Activated T-cell treated with anti-CD3 and anti-CD28 coated beads, Interleukin-2, amount 50 U/mL, for 72 hours (primary cell): ENCODE data around the gene CHMP2B. TPM values are rescaled to one million over a fixed set of nuclear protein-coding genes. Genes with fewer than 3 reads are reported as not detected.

Experiments used
- ATAC-seq, 2 donors: fragments of 150-1000 bp; cut with Tn5 transposase; replicated peaks in 1 of 2; 2 replicates each; pipeline ENCODE4 v1.10.0; 2021; ENCODE audit warnings: moderate library complexity in 2 of 2, mild to moderate bottlenecking in 1 of 2
- DNase-seq, 2 donors: peaks; one replicate each; pipeline ENCODE4 v3.0.0; 2021 to 2022; ENCODE audit warnings: mixed read lengths in 1 of 2
- H3K27ac Mint-ChIP-seq: one replicate; pipeline ENCODE4 v1.8.0; 2022; ENCODE audit warnings: mild to moderate bottlenecking, moderate library complexity, mixed read lengths
- H3K27me3 Mint-ChIP-seq: one replicate; pipeline ENCODE4 v1.8.0; 2022; ENCODE audit warnings: low read depth, mixed read lengths
- H3K36me3 Mint-ChIP-seq, 2 donors: one replicate each; pipeline ENCODE4 v1.8.0; 2022; ENCODE audit warnings: mixed read lengths in 2 of 2, mild to moderate bottlenecking in 1 of 2; ENCODE audit not compliant: insufficient read depth in 2 of 2
- H3K4me1 Mint-ChIP-seq: one replicate; pipeline ENCODE4 v1.8.0; 2022; ENCODE audit warnings: low read depth, mixed read lengths
- H3K4me3 Mint-ChIP-seq, 2 donors: one replicate each; pipeline ENCODE4 v1.8.0; 2022; ENCODE audit warnings: mild to moderate bottlenecking in 2 of 2, mixed read lengths in 2 of 2, moderate library complexity in 2 of 2
- H3K9me3 Mint-ChIP-seq, 2 donors: one replicate each; pipeline ENCODE4 v1.8.0; 2022; ENCODE audit warnings: mixed read lengths in 2 of 2
- total RNA-seq, 2 donors: library from RNA; stranded (reverse); gene quantifications; one replicate each; pipeline ENCODE4 v1.2.3, GENCODE V29; 2022

Gene CHMP2B
- total RNA-seq = 10 to 100 TPM; 22.5 to 25.4 TPM

- Mint-ChIP-seq H3K27me3 (peaks cover 13% of the 10 kb centered on the region), H3K4me1 (peaks cover 29% of the 10 kb centered on the region), H3K9me3 (peaks cover 1 to 2% of the 10 kb centered on the region in 2 donors), H3K4me3 (peak within 1 kb of the TSS; percentile 99), H3K36me3 (peaks cover 7 to 9% of the 10 kb centered on the region in 2 donors), H3K27ac (peak within 1 kb of the TSS; percentile 98)
- ATAC-seq (peak; percentile 94 to 95), DNase-seq (peak; percentile 90)
Measured at GRCh38 chr3:87227104-87227834, at the start of gene CHMP2B. TSS of gene CHMP2B (plus strand) at chr3:87227309. CDS start at chr3:87227523, 214 bp downstream.

GRCh38 chr3:87179642-87180041 lies 47.5 kb upstream of the CHMP2B start:
- Mint-ChIP-seq H3K36me3 (no peaks in the 10 kb centered on the region), H3K27ac (no peak overlapping the region), H3K27me3 (peaks cover 9% of the 10 kb centered on the region), H3K4me3 (no peak overlapping the region), H3K9me3 (peaks cover 0 to 2% of the 10 kb centered on the region in 2 donors), H3K4me1 (no peaks in the 10 kb centered on the region)
- ATAC-seq = no peak
- DNase-seq = no peak

- no peak overlapping the region for H3K27ac Mint-ChIP-seq
- peaks cover 0 to 2% of the 10 kb centered on the region in 2 donors for H3K9me3 Mint-ChIP-seq
- H3K4me3 Mint-ChIP-seq = no peak overlapping the region
- H3K36me3 Mint-ChIP-seq = no peaks in the 10 kb centered on the region
- H3K27me3 Mint-ChIP-seq = peaks cover 9% of the 10 kb centered on the region
- no peaks in the 10 kb centered on the region for H3K4me1 Mint-ChIP-seq
- DNase-seq (no peak), ATAC-seq (no peak)
Measured at GRCh38 chr3:87181551-87181950, 45.6 kb upstream of the CHMP2B start.

GRCh38 chr3:87182023-87182422 lies 45.1 kb upstream of the CHMP2B start:
- H3K27ac Mint-ChIP-seq = no peak overlapping the region
- no peaks in the 10 kb centered on the region for H3K36me3 Mint-ChIP-seq
- H3K4me3 Mint-ChIP-seq = no peak overlapping the region
- H3K4me1 Mint-ChIP-seq = no peaks in the 10 kb centered on the region
- ATAC-seq = no peak
- H3K9me3 Mint-ChIP-seq = peaks cover 0 to 2% of the 10 kb centered on the region in 2 donors
- no peak for DNase-seq
- H3K27me3 Mint-ChIP-seq = peaks cover 14% of the 10 kb centered on the region

GRCh38 chr3:87186608-87187159 lies 40.4 kb upstream of the CHMP2B start:
- Mint-ChIP-seq H3K4me3 (no peak overlapping the region), H3K27ac (no peak overlapping the region), H3K27me3 (peaks cover 16% of the 10 kb centered on the region), H3K9me3 (no peaks in the 10 kb centered on the region), H3K36me3 (no peaks in the 10 kb centered on the region), H3K4me1 (no peaks in the 10 kb centered on the region)
- ATAC-seq (no peak), DNase-seq (no peak)

GRCh38 chr3:87191175-87191574 lies 35.9 kb upstream of the CHMP2B start:
- ATAC-seq (no peak), DNase-seq (no peak)
- no peak overlapping the region for H3K27ac Mint-ChIP-seq
- H3K4me3 Mint-ChIP-seq = no peak overlapping the region
- no peaks in the 10 kb centered on the region for H3K4me1 Mint-ChIP-seq
- peaks cover 7% of the 10 kb centered on the region for H3K27me3 Mint-ChIP-seq
- H3K9me3 Mint-ChIP-seq = peaks cover 2 to 6% of the 10 kb centered on the region in 2 donors
- peaks cover 4% of the 10 kb centered on the region in 2 donors for H3K36me3 Mint-ChIP-seq

GRCh38 chr3:87191641-87192040 lies 35.5 kb upstream of the CHMP2B start:
- Mint-ChIP-seq H3K36me3 (peaks cover 4% of the 10 kb centered on the region in 2 donors), H3K4me3 (no peak overlapping the region), H3K9me3 (peaks cover 4 to 7% of the 10 kb centered on the region in 2 donors), H3K4me1 (no peaks in the 10 kb centered on the region), H3K27ac (no peak overlapping the region), H3K27me3 (peaks cover 6% of the 10 kb centered on the region)
- DNase-seq (no peak), ATAC-seq (no peak)

- Mint-ChIP-seq H3K4me3 (no peak overlapping the region), H3K27me3 (peaks cover 5% of the 10 kb centered on the region), H3K4me1 (no peaks in the 10 kb centered on the region), H3K9me3 (peaks cover 7% of the 10 kb centered on the region in 2 donors), H3K27ac (no peak overlapping the region), H3K36me3 (peaks cover 4 to 6% of the 10 kb centered on the region in 2 donors)
- ATAC-seq = no peak
- no peak for DNase-seq
Measured at GRCh38 chr3:87196879-87197278, 30.2 kb upstream of the CHMP2B start.

GRCh38 chr3:87197531-87197930 lies 29.6 kb upstream of the CHMP2B start:
- no peak for DNase-seq

GRCh38 chr3:87198774-87199173 lies 28.3 kb upstream of the CHMP2B start:
- H3K36me3 Mint-ChIP-seq = peaks cover 4 to 6% of the 10 kb centered on the region in 2 donors
- DNase-seq (no peak), ATAC-seq (no peak)
- peaks cover 5% of the 10 kb centered on the region for H3K27me3 Mint-ChIP-seq
- H3K9me3 Mint-ChIP-seq = peaks cover 7% of the 10 kb centered on the region in 2 donors
- H3K4me1 Mint-ChIP-seq = no peaks in the 10 kb centered on the region
- H3K4me3 Mint-ChIP-seq = no peak overlapping the region
- H3K27ac Mint-ChIP-seq = no peak overlapping the region

More at GRCh38 chr3:87197531-87197930, 29.6 kb upstream of the CHMP2B start:
- Mint-ChIP-seq H3K27me3 (peaks cover 5% of the 10 kb centered on the region), H3K4me1 (no peaks in the 10 kb centered on the region), H3K27ac (no peak overlapping the region), H3K4me3 (no peak overlapping the region), H3K36me3 (peaks cover 4 to 6% of the 10 kb centered on the region in 2 donors), H3K9me3 (peaks cover 7% of the 10 kb centered on the region in 2 donors)
- no peak for ATAC-seq

GRCh38 chr3:87199628-87200027 lies 27.5 kb upstream of the CHMP2B start:
- H3K4me3 Mint-ChIP-seq = no peak overlapping the region
- peaks cover 7% of the 10 kb centered on the region in 2 donors for H3K9me3 Mint-ChIP-seq
- ATAC-seq (no peak), DNase-seq (no peak)
- peaks cover 4 to 6% of the 10 kb centered on the region in 2 donors for H3K36me3 Mint-ChIP-seq
- peaks cover 5% of the 10 kb centered on the region for H3K27me3 Mint-ChIP-seq
- H3K27ac Mint-ChIP-seq = no peak overlapping the region
- no peaks in the 10 kb centered on the region for H3K4me1 Mint-ChIP-seq

- ATAC-seq = no peak
- peaks cover 5% of the 10 kb centered on the region in 2 donors for H3K9me3 Mint-ChIP-seq
- H3K4me3 Mint-ChIP-seq = no peak overlapping the region
- peaks cover 5% of the 10 kb centered on the region for H3K27me3 Mint-ChIP-seq
- H3K4me1 Mint-ChIP-seq = no peaks in the 10 kb centered on the region
- no peak for DNase-seq
- no peak overlapping the region for H3K27ac Mint-ChIP-seq
- H3K36me3 Mint-ChIP-seq = peaks cover 3 to 5% of the 10 kb centered on the region in 2 donors
Measured at GRCh38 chr3:87200060-87200647, 27.0 kb upstream of the CHMP2B start.

- H3K4me3 Mint-ChIP-seq = no peak overlapping the region
- ATAC-seq = no peak
- H3K27me3 Mint-ChIP-seq = peaks cover 12% of the 10 kb centered on the region
- H3K4me1 Mint-ChIP-seq = no peaks in the 10 kb centered on the region
- no peak overlapping the region for H3K27ac Mint-ChIP-seq
- peaks cover 0 to 3% of the 10 kb centered on the region in 2 donors for H3K9me3 Mint-ChIP-seq
- H3K36me3 Mint-ChIP-seq = peaks cover 0 to 1% of the 10 kb centered on the region in 2 donors
- no peak for DNase-seq
Measured at GRCh38 chr3:87201727-87202126, 25.4 kb upstream of the CHMP2B start.
